ENCODE data around the gene ELMO3. TPM values are rescaled to one million over a fixed set of nuclear protein-coding genes. Genes with fewer than 3 reads are reported as not detected.

The ELMO3 gene
- total and polyA plus RNA-seq, 2 donors: 2.7 to 6.4 TPM

DNA sequence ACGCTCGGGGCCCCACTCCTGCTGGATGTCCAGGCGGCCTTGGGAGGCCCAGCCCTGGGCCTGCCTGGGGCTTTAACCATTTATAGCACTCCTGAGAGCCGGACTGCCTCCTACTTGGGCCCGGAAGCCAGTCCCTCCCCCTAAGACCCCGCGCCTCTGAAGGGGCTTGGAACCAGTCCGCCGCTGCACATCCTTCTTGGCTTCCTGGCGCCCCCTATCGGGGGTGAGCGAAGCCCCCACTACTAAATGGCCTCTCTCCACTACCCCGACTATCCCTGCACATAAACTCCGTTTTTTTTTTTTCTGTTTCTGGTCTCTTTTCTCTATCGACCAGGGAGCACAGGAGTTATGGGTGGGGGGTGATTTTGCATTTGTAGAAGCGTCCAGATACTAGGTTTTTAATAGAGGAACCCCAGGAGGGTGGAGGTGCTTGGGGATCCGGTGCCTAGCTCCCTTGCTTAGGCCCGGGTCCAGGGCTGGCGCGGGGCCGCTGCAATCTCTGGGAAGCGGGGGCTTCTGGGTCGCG, 29.2 kb upstream of the ELMO3 start:
- WGBS: 4% methylated on average over 24 of the region's 24 CpGs
- Histone ChIP-seq H3K27ac (ENCODE audit: low read depth) (no peak overlapping the region), H3K4me3 (ENCODE audit: low read depth, low read length) (peak overlapping the region; percentile 43), H3K36me3 (ENCODE audit: insufficient read depth) (no peaks in the 10 kb centered on the region), H3K4me1 (ENCODE audit: insufficient read depth) (no peaks in the 10 kb centered on the region)
- DNase-seq (ENCODE audit: extremely low spot score): no peak

DNA sequence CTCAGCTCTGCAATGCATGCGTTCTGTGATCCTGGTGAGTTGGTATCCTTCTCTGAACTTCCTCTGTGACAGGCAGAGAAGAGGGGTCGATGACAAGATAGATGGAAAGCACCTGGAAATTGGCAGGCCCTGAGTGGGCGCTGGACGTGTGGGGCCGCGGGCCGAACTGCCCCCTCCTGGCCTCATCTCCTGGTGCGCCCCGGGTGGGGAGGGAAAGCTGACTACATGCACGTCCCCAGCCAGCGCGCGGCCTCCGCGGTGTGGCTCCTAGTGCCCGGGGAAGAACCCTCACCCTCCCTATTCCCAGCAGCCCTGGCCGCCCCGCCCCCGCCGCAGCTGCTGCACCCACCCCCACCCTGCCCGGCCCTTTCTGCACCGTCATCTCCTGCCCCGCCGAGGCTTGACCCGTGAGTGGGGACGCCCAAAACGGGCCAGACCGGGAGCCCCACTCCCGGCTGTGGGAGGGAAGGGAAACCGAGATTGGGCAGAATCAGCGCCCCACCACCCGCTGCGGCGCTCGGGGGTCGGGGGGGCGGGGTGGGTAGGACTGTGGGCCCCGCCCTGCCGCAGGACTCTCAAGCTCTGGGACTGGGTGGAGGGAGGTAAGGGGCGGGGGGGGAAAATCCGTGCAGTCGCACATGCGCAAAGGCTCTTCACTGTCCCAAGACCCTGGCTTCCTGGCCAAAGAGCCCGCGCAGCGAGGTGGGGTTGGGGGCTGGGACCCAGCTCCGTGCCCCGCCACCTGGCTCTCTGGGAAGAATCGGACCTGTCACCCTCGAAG, 28.6 kb upstream of the ELMO3 start, which contains the start of gene NOL3:
TSS of gene NOL3 (plus strand) at position 371 of the 781 bp plus-strand sequence.
- WGBS: 1% methylated on average over 50 of the region's 50 CpGs
- H3K27ac ChIP-seq (ENCODE audit: low read depth): peak within 1 kb of the TSS; percentile 69
- no peak for DNase-seq (ENCODE audit: extremely low spot score)
- H3K4me1 ChIP-seq (ENCODE audit: insufficient read depth): no peaks in the 10 kb centered on the region
- no peaks in the 10 kb centered on the region for H3K36me3 ChIP-seq (ENCODE audit: insufficient read depth)
- peak within 1 kb of the TSS; percentile 43 for H3K4me3 ChIP-seq (ENCODE audit: low read depth, low read length)

DNA sequence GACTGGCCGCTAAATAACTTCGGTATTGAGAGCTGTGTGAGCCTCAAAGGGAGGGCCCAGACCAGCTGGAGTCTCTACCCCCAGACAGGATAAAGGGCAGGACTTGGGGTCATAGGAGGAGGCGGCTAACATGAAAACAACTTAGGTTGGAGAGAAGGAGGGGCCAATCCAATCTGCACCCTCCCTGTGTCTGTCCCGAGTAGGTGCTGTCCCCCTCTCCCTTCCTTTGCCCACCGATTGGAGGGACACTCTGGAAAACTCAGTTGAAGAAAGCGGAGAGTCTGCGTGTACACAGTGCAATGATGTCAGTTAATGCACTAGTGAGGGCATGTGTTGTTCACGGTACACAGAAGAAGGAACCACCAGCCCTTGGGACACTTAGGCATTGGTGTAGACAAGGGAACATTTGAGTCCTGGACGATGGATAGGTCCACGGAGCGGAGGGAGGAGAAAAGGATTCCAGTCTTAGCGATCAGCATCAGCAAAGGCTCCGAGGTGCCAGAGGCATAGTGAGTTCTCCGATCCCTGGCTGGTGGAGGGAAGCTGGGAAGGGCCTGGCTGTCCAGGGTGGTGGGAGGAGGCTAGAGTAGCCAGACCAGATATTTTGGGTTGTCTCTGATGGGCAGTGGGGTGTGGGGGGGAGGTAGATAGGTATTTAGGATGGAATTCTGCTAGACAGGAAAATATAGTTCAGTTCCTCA, 27.8 kb upstream of the ELMO3 start:
- Histone ChIP-seq H3K4me1 (ENCODE audit: insufficient read depth) (no peaks in the 10 kb centered on the region), H3K27ac (ENCODE audit: low read depth) (peak overlapping the region; percentile 69), H3K4me3 (ENCODE audit: low read depth, low read length) (peak overlapping the region; percentile 43), H3K36me3 (ENCODE audit: insufficient read depth) (no peaks in the 10 kb centered on the region)
- no peak for DNase-seq (ENCODE audit: extremely low spot score)
- 36% methylated on average over 14 of the region's 14 CpGs for WGBS

- Histone ChIP-seq H3K36me3 (ENCODE audit: insufficient read depth) (no peaks in the 10 kb centered on the region), H3K27ac (ENCODE audit: low read depth) (peak overlapping the region; percentile 33), H3K4me3 (ENCODE audit: low read depth, low read length) (no peak overlapping the region), H3K4me1 (ENCODE audit: insufficient read depth) (no peaks in the 10 kb centered on the region)
- 85% methylated on average over 1 of the region's 1 CpG for WGBS
- DNase-seq (ENCODE audit: extremely low spot score): no peak
Observed at GRCh38 chr16:67173323-67173722, 25.6 kb upstream of the ELMO3 start.

- H3K4me3 ChIP-seq (ENCODE audit: low read depth, low read length): peak overlapping the region; percentile 34
- H3K4me1 ChIP-seq (ENCODE audit: insufficient read depth): no peaks in the 10 kb centered on the region
- peak overlapping the region; percentile 66 for H3K27ac ChIP-seq (ENCODE audit: low read depth)
- H3K36me3 ChIP-seq (ENCODE audit: insufficient read depth): no peaks in the 10 kb centered on the region
- DNase-seq (ENCODE audit: extremely low spot score): no peak
- 3% methylated on average over 71 of the region's 71 CpGs for WGBS
Observed at GRCh38 chr16:67173808-67174705, 24.9 kb upstream of the ELMO3 start.

DNA sequence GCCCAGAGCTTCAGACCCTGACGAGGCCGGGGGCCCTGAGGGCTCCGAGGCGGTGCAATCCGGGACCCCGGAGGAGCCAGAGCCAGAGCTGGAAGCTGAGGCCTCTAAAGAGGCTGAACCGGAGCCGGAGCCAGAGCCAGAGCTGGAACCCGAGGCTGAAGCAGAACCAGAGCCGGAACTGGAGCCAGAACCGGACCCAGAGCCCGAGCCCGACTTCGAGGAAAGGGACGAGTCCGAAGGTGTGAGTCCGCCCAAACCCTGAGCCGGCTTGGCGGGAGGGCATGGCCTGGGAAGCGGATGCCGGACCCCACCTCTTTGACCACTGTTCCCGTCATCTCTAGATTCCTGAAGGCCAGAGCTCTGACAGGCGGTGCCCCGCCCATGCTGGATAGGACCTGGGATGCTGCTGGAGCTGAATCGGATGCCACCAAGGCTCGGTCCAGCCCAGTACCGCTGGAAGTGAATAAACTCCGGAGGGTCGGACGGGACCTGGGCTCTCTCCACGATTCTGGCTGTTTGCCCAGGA, 24.2 kb upstream of the ELMO3 start:
- 52% methylated on average over 31 of the region's 31 CpGs for WGBS
- no peaks in the 10 kb centered on the region for H3K36me3 ChIP-seq (ENCODE audit: insufficient read depth)
- no peaks in the 10 kb centered on the region for H3K4me1 ChIP-seq (ENCODE audit: insufficient read depth)
- peak overlapping the region; percentile 40 for H3K27ac ChIP-seq (ENCODE audit: low read depth)
- no peak for DNase-seq (ENCODE audit: extremely low spot score)
- H3K4me3 ChIP-seq (ENCODE audit: low read depth, low read length): peak overlapping the region; percentile 34

GRCh38 chr16:67176662-67177061, 22.3 kb upstream of the ELMO3 start:
- no peak for DNase-seq (ENCODE audit: extremely low spot score)
- H3K27ac ChIP-seq (ENCODE audit: low read depth): no peak overlapping the region
- WGBS: 80% methylated on average over 12 of the region's 12 CpGs
- H3K4me3 ChIP-seq (ENCODE audit: low read depth, low read length): no peak overlapping the region
- no peaks in the 10 kb centered on the region for H3K4me1 ChIP-seq (ENCODE audit: insufficient read depth)
- no peaks in the 10 kb centered on the region for H3K36me3 ChIP-seq (ENCODE audit: insufficient read depth)

- 5% methylated on average over 73 of the region's 73 CpGs for WGBS
- Histone ChIP-seq H3K4me1 (ENCODE audit: insufficient read depth) (no peaks in the 10 kb centered on the region), H3K36me3 (ENCODE audit: insufficient read depth) (no peaks in the 10 kb centered on the region), H3K4me3 (ENCODE audit: low read depth, low read length) (peak overlapping the region; percentile 37), H3K27ac (ENCODE audit: low read depth) (peak overlapping the region; percentile 54)
- DNase-seq (ENCODE audit: extremely low spot score): no peak
Observed at GRCh38 chr16:67177743-67178699, 20.9 kb upstream of the ELMO3 start.

DNA sequence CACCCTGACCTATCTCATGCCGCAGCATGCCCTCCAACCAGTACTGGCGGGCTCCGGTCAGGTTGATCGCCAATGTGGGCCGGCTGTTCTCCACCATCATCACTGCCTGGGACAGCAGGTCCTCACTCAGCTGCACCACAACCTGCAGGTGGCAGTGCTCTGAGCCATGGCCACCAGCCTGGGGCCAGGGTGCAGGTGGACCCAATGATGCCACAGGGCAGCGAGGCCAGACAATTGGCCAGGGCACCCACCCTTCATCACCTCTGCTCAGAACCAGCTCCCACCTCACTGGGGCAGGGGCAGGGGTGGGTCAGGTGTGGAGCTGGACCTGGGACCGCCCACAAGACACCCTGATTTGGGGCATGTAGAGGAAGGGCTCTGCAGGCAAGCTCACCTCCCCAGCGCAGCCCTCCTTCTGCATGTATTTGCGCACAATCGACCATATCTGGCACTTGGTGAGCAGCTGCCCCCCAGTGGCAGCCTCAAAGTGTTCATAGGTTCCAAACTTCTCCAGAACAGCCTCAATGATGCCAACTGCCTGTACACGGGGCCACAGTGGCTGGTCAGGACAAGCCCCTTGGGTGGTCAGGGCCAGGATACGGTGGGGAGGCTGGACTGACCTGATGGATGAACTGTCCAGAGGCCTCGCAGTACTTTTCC, 19.4 kb upstream of the ELMO3 start:
- DNase-seq (ENCODE audit: extremely low spot score): no peak
- H3K4me1 ChIP-seq (ENCODE audit: insufficient read depth): no peaks in the 10 kb centered on the region
- 91% methylated on average over 13 of the region's 13 CpGs for WGBS
- no peak overlapping the region for H3K4me3 ChIP-seq (ENCODE audit: low read depth, low read length)
- H3K36me3 ChIP-seq (ENCODE audit: insufficient read depth): no peaks in the 10 kb centered on the region
- no peak overlapping the region for H3K27ac ChIP-seq (ENCODE audit: low read depth)

DNA sequence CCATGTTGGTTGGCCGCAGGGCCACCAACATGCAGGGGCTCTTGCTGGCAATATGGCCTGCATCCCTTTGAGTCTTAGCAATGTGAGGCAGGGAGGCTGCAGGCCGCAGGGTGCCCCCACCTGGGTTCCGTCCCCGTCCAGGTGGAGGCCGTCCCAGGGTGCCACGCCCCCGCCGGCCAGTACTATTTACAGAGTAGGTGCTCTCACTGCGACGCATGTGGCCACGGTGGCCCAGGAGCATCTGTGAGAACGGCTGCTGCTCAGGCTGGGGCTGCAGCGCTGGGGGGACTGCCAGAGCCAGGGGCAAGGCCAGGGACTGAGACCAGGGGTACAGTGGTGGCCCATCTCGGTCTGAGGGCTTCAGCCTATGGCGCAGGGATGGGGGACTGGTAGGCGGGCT, 18.8 kb upstream of the ELMO3 start:
- WGBS: 94% methylated on average over 16 of the region's 16 CpGs
- no peak overlapping the region for H3K27ac ChIP-seq (ENCODE audit: low read depth)
- H3K36me3 ChIP-seq (ENCODE audit: insufficient read depth): no peaks in the 10 kb centered on the region
- no peak for DNase-seq (ENCODE audit: extremely low spot score)
- no peaks in the 10 kb centered on the region for H3K4me1 ChIP-seq (ENCODE audit: insufficient read depth)
- no peak overlapping the region for H3K4me3 ChIP-seq (ENCODE audit: low read depth, low read length)

DNA sequence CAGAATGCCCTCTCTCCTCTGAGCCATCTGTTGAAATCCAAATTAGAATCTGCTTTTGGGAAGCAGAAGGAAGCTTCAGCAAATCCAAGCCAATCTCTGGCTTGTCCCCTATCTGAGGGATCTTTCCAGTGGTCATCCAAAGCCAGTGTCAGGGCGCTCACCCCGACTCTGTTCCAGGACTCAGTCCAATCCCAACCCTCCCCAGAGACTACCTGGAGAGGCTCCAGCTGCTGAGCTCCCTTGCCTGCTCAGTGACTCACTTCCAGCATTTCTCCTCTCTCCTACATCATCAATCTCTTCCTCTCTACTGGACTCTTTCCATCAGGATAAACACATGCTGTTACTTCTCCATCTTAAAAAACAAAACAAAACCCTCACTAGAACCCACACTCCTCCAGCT, 17.6 kb upstream of the ELMO3 start:
- DNase-seq (ENCODE audit: extremely low spot score): no peak
- no peaks in the 10 kb centered on the region for H3K36me3 ChIP-seq (ENCODE audit: insufficient read depth)
- H3K4me3 ChIP-seq (ENCODE audit: low read depth, low read length): no peak overlapping the region
- H3K27ac ChIP-seq (ENCODE audit: low read depth): no peak overlapping the region
- H3K4me1 ChIP-seq (ENCODE audit: insufficient read depth): no peaks in the 10 kb centered on the region
- WGBS: 24% methylated on average over 2 of the region's 2 CpGs

DNA sequence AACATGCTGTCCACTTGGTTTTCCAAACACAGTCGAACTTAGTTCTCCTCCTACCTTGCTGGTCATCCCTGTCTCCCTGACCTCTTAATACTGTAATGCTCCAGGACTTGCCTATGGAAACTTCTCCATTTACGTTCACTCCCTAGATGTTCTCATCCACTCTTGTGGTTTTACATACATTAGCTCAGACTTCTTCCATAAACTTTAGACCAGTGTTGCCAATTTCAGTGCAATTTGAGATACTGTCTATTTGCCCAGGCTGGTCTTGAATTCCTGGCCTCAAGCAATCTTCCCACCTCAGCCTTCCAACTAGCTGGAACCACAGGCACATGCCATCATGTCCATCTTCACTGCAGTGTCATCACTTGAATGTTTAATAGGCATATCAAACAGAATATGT, 16.6 kb upstream of the ELMO3 start:
- Histone ChIP-seq H3K4me3 (ENCODE audit: low read depth, low read length) (no peak overlapping the region), H3K4me1 (ENCODE audit: insufficient read depth) (no peaks in the 10 kb centered on the region), H3K27ac (ENCODE audit: low read depth) (no peak overlapping the region), H3K36me3 (ENCODE audit: insufficient read depth) (no peaks in the 10 kb centered on the region)
- DNase-seq (ENCODE audit: extremely low spot score): no peak
- 90% methylated on average over 2 of the region's 2 CpGs for WGBS

All from urinary bladder (tissue), 4 donors.